ENCODE data around the gene PTGER2. TPM values are rescaled to one million over a fixed set of nuclear protein-coding genes. Genes with fewer than 3 reads are reported as not detected.
A peak's percentile ranks its signal among the peaks of the same experiment; 100 is the strongest.

Gene PTGER2
- total RNA-seq, 4 donors from 2014 or later = 0.56 to 5.0 (median 1.5) TPM

DNA sequence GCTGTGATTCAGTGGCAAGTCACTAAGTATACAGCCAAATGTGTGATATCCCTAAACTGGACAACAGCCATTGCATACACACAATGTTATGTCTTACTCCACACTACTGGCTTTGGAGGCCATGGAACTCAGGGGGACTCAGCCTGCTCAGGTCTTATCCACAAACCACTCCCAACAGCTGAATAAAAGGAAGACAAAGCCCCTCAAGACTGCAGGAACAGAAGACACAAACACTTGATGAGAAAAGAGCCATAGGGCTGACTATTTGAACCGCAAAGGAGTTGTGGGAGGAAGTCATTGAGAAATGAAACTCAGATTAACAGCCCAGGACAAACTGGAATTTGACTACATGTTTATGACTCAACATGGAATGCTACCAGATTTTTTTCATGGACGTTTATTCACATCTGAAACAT is 40.9 kb downstream of the PTGER2 start:
- no peak for TF ChIP-seq POLR2A (IDR thresholded peaks at IDR 0.05)
- TF ChIP-seq, protein P1, sequence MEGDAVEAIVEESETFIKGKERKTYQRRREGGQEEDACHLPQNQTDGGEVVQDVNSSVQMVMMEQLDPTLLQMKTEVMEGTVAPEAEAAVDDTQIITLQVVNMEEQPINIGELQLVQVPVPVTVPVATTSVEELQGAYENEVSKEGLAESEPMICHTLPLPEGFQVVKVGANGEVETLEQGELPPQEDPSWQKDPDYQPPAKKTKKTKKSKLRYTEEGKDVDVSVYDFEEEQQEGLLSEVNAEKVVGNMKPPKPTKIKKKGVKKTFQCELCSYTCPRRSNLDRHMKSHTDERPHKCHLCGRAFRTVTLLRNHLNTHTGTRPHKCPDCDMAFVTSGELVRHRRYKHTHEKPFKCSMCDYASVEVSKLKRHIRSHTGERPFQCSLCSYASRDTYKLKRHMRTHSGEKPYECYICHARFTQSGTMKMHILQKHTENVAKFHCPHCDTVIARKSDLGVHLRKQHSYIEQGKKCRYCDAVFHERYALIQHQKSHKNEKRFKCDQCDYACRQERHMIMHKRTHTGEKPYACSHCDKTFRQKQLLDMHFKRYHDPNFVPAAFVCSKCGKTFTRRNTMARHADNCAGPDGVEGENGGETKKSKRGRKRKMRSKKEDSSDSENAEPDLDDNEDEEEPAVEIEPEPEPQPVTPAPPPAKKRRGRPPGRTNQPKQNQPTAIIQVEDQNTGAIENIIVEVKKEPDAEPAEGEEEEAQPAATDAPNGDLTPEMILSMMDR (IDR thresholded peaks at IDR 0.05) = no peak
- Histone ChIP-seq H3K27ac (peak overlapping the region in 2 of 3 donors; percentile 4 to 23), H3K36me3 (no peaks in the 10 kb centered on the region), H3K27me3 (no peaks in the 10 kb centered on the region), H3K4me1 (no peaks in the 10 kb centered on the region), H3K9me3 (no peaks in the 10 kb centered on the region), H3K4me3 (replicated peaks in 1 of 3) (no peak overlapping the region)
- intact Hi-C loops (cut with DNase I) = no loop called here
- 51 to 56% methylated on average over 2 of the region's 2 CpGs for WGBS, 2 donors
- no peak for DNase-seq

DNA sequence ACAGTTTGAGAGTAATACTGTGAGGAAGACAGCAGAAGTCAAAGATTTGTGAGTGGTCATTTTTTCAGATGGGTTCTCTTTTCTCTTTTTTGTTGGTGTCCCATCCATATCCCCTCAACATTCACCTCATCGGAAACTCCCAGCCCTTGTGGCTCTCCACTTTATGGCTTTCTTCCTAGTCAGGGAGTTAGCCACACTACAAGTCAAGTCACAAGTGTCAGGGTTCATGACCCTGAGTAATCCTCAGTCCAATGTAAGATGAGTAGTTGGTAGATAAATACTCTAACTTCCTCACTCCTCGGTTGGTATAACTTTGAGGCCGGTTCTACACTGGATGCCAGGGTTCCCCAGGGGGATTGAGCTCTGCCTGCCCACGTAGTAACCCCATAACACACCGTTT is 41.4 kb downstream of the PTGER2 start:
- 47 to 58% methylated on average over 5 of the region's 5 CpGs for WGBS, 2 donors
- Histone ChIP-seq H3K27ac (no peak overlapping the region), H3K4me3 (replicated peaks in 1 of 3) (no peak overlapping the region), H3K36me3 (no peaks in the 10 kb centered on the region), H3K9me3 (no peaks in the 10 kb centered on the region), H3K4me1 (no peaks in the 10 kb centered on the region), H3K27me3 (no peaks in the 10 kb centered on the region)
- intact Hi-C loops (cut with DNase I) = no loop called here
- no peak for DNase-seq
- TF ChIP-seq, protein P1 (IDR thresholded peaks at IDR 0.05) = no peak
- TF ChIP-seq POLR2A (IDR thresholded peaks at IDR 0.05) = no peak

DNA sequence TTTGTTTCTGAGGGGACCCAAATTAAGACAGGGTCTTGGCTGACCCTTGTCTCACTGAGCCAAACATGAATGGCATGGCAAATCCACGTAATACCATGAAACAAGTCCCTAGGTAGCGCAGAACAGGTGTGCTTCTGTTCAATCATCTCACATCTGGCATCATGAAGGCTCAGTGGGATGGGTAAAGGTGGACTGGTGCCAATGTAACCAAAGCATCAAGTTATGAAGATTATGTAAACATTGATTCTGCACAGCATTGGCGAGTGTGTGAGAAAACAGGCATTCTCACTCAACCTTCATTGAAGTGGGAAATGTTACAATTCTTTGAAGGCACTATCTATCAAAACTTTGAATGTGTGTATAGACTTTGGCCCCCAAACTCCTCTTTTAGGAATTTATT is 41.9 kb downstream of the PTGER2 start:
- Histone ChIP-seq H3K4me1 (no peaks in the 10 kb centered on the region), H3K9me3 (no peaks in the 10 kb centered on the region), H3K27ac (no peak overlapping the region), H3K27me3 (no peaks in the 10 kb centered on the region), H3K4me3 (replicated peaks in 1 of 3) (no peak overlapping the region), H3K36me3 (no peaks in the 10 kb centered on the region)
- no peak for DNase-seq
- TF ChIP-seq, protein P1 (IDR thresholded peaks at IDR 0.05) = no peak
- no peak for TF ChIP-seq POLR2A (IDR thresholded peaks at IDR 0.05)
- WGBS, 2 donors = 91 to 95% methylated on average over 3 of the region's 3 CpGs
- intact Hi-C loops (cut with DNase I) = no loop called here

DNA sequence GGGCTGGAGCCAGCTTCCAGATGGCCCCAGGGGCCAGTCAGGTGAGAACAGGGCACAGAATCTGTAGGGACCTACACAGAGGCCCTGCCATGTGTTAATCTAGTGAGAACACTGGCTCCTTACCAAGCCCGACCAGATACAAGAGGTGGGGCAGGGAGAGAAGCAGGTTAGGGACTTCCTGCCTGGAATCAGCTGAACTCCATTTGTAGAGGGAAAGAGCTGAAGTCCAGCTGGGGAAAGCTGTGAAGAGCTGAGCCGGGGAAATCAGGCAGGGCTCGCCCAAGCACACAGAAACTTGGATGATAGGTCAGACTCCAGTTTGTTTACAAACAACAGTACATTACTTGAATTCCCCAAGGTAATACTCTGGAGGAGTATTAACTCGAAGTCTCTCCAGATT is 46.7 kb downstream of the PTGER2 start:
- DNase-seq = no peak
- TF ChIP-seq, protein P1 (IDR thresholded peaks at IDR 0.05) = no peak
- TF ChIP-seq POLR2A (IDR thresholded peaks at IDR 0.05) = no peak
- H3K9me3 ChIP-seq = no peaks in the 10 kb centered on the region
- H3K4me3 ChIP-seq (replicated peaks in 1 of 3) = no peak overlapping the region
- no peaks in the 10 kb centered on the region for H3K27me3 ChIP-seq
- intact Hi-C loops (cut with DNase I) = no loop called here
- no peaks in the 10 kb centered on the region for H3K36me3 ChIP-seq
- no peaks in the 10 kb centered on the region for H3K4me1 ChIP-seq
- WGBS, 2 donors = 50 to 53% methylated on average over 4 of the region's 4 CpGs
- H3K27ac ChIP-seq = no peak overlapping the region

DNA sequence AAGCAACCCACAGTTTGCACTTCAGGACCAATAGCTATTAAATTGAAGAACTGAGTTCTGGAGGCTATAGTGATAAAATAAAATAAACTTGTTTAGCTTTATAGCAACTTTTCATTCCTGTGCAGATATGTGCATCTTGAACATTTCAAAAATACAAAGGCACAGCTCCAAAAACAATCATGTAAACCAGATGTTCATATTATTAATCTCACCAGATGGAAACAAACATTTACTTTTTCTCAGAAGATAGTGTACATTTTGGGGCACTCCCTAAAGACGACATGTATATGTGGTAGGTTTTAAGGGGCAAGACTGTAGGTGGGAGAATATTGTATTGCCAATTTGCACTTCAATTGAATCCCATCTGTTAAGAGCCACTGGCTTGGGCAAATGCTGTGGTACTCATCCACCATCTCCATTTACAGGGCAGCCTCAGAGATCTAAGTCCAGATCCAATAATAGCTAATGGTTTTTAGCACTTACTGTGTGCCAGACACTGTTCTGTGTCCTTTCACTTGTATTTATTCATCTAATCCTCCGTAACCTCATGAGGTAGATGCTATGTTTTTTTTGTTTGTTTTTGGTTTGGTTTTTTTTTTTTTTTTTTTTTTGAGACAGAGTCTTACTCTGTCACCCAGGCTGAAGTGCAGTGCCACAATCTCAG is 49.1 kb downstream of the PTGER2 start:
- intact Hi-C loops (cut with DNase I) = no loop called here
- no peak overlapping the region for H3K27ac ChIP-seq
- 85 to 92% methylated on average over 2 of the region's 2 CpGs for WGBS, 2 donors
- TF ChIP-seq, protein P1 (IDR thresholded peaks at IDR 0.05) = no peak
- no peak for TF ChIP-seq POLR2A (IDR thresholded peaks at IDR 0.05)
- H3K4me3 ChIP-seq (replicated peaks in 1 of 3) = no peak overlapping the region
- no peak for DNase-seq
- H3K27me3 ChIP-seq = no peaks in the 10 kb centered on the region
- no peaks in the 10 kb centered on the region for H3K36me3 ChIP-seq
- no peaks in the 10 kb centered on the region for H3K4me1 ChIP-seq
- H3K9me3 ChIP-seq = no peaks in the 10 kb centered on the region
